T47D (cell line): ENCODE measurements around the gene SPATA17.
"Not testable (repeated sequence)": the region's sequence is repeated elsewhere in the genome, so short reads cannot be mapped to it uniquely, and the experiment has no call there.

ENCODE experiments used
- DNase-seq, 2 experiments: peaks; one replicate each; pipeline versions ENCODE4 v3.0.0 to v3.0.0-alpha.2; 2011 to 2012; ENCODE audit warnings: low read depth in 1 of 2, low spot score in 1 of 2
- JUND ChIP-seq: IDR thresholded peaks from 2 replicates; pipeline ENCODE4 v1.6.1; 2012; ENCODE audit warnings: low read depth
- in situ Hi-C: cut with HindIII; loops from 2 replicates; pipeline ENCODE4 v1.10.0; 2016; ENCODE audit warnings: low sequenced_read_pairs, low pct_unique_long_range_greater_than_20kb

SPATA17 gene

GRCh38 chr1:217627431-217627830 is 3.7 kb upstream of the SPATA17 start:
- DNase-seq, result no peak
- in situ Hi-C loops, result no loop called here
- no peak for TF ChIP-seq JUND

- TF ChIP-seq JUND, result no peak
- in situ Hi-C loops, result no loop called here
- no peak for DNase-seq
Observed at GRCh38 chr1:217642455-217642854, 11.3 kb downstream of the SPATA17 start.

GRCh38 chr1:217647791-217648190 is 16.6 kb downstream of the SPATA17 start:
- no peak for TF ChIP-seq JUND
- DNase-seq, result no peak
- in situ Hi-C loops, result no loop called here

GRCh38 chr1:217650674-217651073 is 19.5 kb downstream of the SPATA17 start:
- TF ChIP-seq JUND, result no peak
- in situ Hi-C loops, result no loop called here

GRCh38 chr1:217660353-217661062 is 29.4 kb downstream of the SPATA17 start:
- TF ChIP-seq JUND, result no peak
- in situ Hi-C loops, result no loop called here
- peak in 1 of 2 experiments; percentile 46 for DNase-seq

More at GRCh38 chr1:217650674-217651073, 19.5 kb downstream of the SPATA17 start:
- DNase-seq, result no peak

- in situ Hi-C loops, result no loop called here
- no peak for TF ChIP-seq JUND
- DNase-seq, result no peak
Observed at GRCh38 chr1:217661407-217661806, 30.3 kb downstream of the SPATA17 start.

GRCh38 chr1:217668351-217668940 is 37.3 kb downstream of the SPATA17 start:
- no peak for TF ChIP-seq JUND
- no peak for DNase-seq
- in situ Hi-C loops, result no loop called here

- in situ Hi-C loops, result no loop called here
- DNase-seq, result no peak
- no peak for TF ChIP-seq JUND
Observed at GRCh38 chr1:217673387-217673786, 42.2 kb downstream of the SPATA17 start.

GRCh38 chr1:217674028-217674729 is 43.0 kb downstream of the SPATA17 start:
- no peak for DNase-seq
- in situ Hi-C loops, result no loop called here
- TF ChIP-seq JUND, result no peak

- no peak for DNase-seq
- in situ Hi-C loops, result no loop called here
- no peak for TF ChIP-seq JUND
Observed at GRCh38 chr1:217681806-217682205, 50.7 kb downstream of the SPATA17 start.

GRCh38 chr1:217687511-217687910 is 56.4 kb downstream of the SPATA17 start:
- in situ Hi-C loops, result no loop called here
- peak; percentile 11 to 65 for DNase-seq
- peak; percentile 20; the same call in 1 of the 2 replicates for TF ChIP-seq JUND

GRCh38 chr1:217696140-217696539 is 65.0 kb downstream of the SPATA17 start:
- in situ Hi-C loops, DNase-seq: not testable (repeated sequence)

GRCh38 chr1:217703326-217703725 is 72.2 kb downstream of the SPATA17 start:
- in situ Hi-C loops, result no loop called here
- no peak for DNase-seq

More at GRCh38 chr1:217703326-217703725, 72.2 kb downstream of the SPATA17 start:
- TF ChIP-seq JUND, result no peak
